PFSK-1 (cell line): ENCODE measurements around the gene RERE.

Experiments used
- FOXP2 ChIP-seq: optimal IDR thresholded peaks from 2 replicates; pipeline ENCODE3; 2011; ENCODE audit warnings: borderline replicate concordance, control low read depth, inconsistent platforms; ENCODE audit not compliant: insufficient read depth; ENCODE audit errors: extremely low read length, extremely low read depth
- POLR2AphosphoS5 ChIP-seq: IDR thresholded peaks from 2 replicates; pipeline ENCODE4 v1.6.1; 2012; ENCODE audit warnings: low read depth, mild to moderate bottlenecking, control low read depth, low read length, moderate library complexity
- SIN3A ChIP-seq: IDR thresholded peaks from 2 replicates; pipeline ENCODE4 v1.6.1; 2012; ENCODE audit warnings: mild to moderate bottlenecking, low read length, moderate library complexity, borderline replicate concordance; ENCODE audit not compliant: insufficient read depth
- TAF1 ChIP-seq: IDR thresholded peaks from 2 replicates; pipeline ENCODE4 v1.6.1; 2012; ENCODE audit warnings: low read length, control low read depth, borderline replicate concordance; ENCODE audit not compliant: insufficient read depth
- TF ChIP-seq, protein P1 (sequence below), 2 experiments: IDR thresholded peaks; 2 replicates each; pipeline versions ENCODE4 v1.6.1 to v1.8.0; 2011 to 2012; ENCODE audit warnings: low read depth in 2 of 2, low read length in 2 of 2, control low read depth in 1 of 2, inconsistent platforms in 1 of 2, mild to moderate bottlenecking in 1 of 2, moderate library complexity in 1 of 2; ENCODE audit not compliant: insufficient read depth in 1 of 2

RERE gene

DNA sequence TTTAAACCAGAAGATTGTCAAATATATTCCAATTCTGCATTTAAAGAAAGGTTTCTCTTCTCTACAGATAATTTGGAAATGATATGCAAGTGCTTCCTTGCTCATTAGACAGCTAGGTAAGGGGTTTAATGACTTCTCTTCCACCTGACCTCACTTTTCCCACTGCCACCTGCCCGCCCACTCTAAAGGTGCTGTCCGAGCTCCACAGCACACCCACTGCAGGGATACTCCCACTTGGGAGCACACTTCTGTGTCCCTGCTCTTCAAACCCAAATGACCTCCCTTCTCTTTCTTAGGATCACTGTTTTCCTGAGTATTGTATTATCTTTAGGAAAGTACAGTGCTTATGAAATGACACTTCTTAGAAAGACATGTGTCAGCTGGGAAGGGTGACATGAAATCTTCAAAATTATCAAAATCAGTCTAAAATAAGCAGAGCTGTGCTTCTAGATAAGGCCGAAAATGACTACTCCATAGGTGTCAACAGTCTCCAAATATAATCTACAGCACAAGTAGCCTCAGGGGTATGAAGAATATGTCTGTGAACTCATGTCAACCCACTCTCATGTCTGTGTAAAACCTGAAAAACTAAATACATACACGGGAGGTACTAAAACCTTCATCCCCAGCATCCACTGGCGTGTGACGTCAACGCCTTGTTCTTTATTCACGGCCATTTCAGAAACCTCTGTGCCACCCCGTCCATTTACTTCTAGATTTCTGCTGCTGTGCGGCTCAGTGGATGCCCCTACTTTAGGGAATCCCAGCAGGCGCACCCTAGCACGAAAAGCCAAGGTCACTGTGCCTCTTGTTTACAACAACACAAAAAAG is 428.5 kb downstream of the RERE start:
- TF ChIP-seq FOXP2 (no peak), SIN3A (no peak), POLR2AphosphoS5 (no peak), TAF1 (no peak)
- TF ChIP-seq, protein P1, sequence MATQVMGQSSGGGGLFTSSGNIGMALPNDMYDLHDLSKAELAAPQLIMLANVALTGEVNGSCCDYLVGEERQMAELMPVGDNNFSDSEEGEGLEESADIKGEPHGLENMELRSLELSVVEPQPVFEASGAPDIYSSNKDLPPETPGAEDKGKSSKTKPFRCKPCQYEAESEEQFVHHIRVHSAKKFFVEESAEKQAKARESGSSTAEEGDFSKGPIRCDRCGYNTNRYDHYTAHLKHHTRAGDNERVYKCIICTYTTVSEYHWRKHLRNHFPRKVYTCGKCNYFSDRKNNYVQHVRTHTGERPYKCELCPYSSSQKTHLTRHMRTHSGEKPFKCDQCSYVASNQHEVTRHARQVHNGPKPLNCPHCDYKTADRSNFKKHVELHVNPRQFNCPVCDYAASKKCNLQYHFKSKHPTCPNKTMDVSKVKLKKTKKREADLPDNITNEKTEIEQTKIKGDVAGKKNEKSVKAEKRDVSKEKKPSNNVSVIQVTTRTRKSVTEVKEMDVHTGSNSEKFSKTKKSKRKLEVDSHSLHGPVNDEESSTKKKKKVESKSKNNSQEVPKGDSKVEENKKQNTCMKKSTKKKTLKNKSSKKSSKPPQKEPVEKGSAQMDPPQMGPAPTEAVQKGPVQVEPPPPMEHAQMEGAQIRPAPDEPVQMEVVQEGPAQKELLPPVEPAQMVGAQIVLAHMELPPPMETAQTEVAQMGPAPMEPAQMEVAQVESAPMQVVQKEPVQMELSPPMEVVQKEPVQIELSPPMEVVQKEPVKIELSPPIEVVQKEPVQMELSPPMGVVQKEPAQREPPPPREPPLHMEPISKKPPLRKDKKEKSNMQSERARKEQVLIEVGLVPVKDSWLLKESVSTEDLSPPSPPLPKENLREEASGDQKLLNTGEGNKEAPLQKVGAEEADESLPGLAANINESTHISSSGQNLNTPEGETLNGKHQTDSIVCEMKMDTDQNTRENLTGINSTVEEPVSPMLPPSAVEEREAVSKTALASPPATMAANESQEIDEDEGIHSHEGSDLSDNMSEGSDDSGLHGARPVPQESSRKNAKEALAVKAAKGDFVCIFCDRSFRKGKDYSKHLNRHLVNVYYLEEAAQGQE (IDR thresholded peaks at IDR 0.05; ENCODE audit: insufficient read depth in 1 of 2, low read depth in 2 of 2, low read length in 2 of 2), result no peak

DNA sequence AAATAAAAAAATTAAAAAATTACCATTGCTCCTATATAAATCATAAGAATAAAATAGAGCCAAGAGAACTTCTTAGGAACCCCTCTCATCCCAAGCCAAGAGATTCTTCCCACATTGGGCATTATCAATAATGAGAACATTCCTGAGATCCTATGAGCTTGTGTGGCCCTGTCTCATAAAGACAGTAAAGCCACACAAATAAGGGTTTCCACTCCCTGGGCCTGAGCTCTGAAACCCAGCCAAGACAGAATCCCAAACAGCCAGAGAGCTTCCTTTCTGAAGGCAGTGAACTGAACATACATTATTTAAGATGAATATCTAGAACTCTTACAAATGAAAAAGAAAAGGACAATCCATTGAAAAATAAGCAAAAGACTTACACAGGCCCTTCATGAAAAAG is 431.2 kb downstream of the RERE start:
- no peak for TF ChIP-seq SIN3A

DNA sequence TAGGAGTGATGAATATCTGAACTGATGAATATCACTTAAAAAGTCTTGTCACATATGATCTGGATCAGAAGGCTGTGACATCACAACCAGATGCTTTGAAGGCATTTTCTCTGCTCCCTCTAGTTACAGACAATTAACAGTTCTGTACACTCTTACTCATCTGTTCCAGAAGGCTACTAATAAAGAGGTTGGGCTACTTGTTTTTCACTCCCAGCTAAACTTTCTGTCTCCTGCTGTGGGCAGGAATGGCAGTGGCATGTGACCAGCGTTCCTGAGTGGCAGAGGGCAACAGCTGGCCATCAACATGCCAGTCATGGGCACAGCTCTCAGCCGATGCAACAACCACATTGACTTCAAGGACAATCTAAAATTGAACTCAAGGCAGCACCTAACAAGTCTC is 432.9 kb downstream of the RERE start:
- TF ChIP-seq POLR2AphosphoS5, result no peak
- TF ChIP-seq SIN3A, result no peak
- no peak for TF ChIP-seq TAF1
- no peak for TF ChIP-seq FOXP2
- TF ChIP-seq, protein P1 (IDR thresholded peaks at IDR 0.05; ENCODE audit: insufficient read depth in 1 of 2, low read depth in 2 of 2, low read length in 2 of 2), result no peak

DNA sequence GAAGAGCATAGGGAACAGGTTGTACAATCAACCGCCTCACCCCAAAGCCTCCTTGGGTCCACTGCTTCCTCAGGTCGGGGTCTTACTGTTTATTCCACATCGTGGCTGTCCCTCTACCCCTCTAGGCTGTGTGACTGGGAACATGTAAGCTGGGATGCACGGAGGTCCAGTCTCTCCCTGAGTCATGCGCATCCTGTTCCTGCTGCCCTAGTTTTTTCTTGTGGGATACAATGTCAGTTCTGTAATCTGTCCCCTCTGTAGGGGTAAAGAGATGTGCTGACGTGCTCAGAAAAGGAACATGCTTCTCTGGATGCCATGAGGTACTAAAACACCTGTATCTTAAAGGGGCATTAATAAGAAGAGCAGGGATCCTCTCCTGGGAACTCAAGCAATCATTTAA is 433.4 kb downstream of the RERE start:
- TF ChIP-seq FOXP2 (no peak), POLR2AphosphoS5 (no peak), TAF1 (no peak), SIN3A (no peak)
- TF ChIP-seq, protein P1 (IDR thresholded peaks at IDR 0.05; ENCODE audit: insufficient read depth in 1 of 2, low read depth in 2 of 2, low read length in 2 of 2), result no peak

DNA sequence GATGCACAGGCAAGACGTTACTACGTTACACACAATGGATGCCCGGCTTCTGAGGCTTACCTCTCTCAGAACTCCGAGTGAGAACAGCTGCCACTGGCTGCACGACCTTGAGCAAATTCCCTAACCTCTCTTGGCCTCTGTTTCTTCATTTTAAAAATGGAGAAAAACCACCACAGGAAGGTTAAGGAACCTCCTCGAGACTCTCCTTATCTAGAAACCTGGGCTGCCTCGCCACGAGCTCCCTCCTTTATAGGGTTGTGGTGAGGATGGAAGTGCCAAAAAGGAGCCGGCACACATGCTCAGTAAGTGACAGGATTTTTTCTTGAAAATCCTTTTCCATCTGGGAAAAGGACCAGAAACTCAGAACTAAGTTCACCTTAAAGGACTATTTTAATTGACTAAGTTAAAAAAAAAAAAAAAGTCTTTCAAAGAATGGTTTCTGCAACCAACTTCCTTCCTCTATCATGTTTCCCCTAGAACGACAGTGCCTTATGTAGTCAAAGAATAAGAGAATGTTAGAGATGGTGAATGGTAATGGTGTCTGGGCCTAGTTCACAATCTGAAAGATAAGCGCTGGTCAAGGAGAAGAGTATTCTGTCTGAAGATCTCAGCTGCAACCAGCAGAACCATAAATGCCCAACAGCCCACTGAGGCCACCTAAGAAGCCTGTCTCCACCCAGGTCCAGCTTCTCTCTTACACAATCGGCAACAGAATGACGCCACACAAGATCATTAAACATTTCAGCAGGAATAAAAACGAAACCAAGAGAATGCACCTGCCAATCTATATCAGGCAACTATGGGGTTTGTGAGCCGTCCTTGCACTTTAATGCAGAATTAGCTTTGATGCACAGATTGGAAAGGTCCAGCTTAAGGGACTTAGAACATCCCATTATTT is 434.6 kb downstream of the RERE start:
- TF ChIP-seq POLR2AphosphoS5 (no peak), SIN3A (no peak)
- TF ChIP-seq, protein P1 (IDR thresholded peaks at IDR 0.05; ENCODE audit: insufficient read depth in 1 of 2, low read depth in 2 of 2, low read length in 2 of 2), result no peak
